CD4-positive, alpha-beta T cell treated with Interleukin-21 for 1 hour (primary cell): Measurements from ENCODE around the gene MFSD2B.
"Not testable (repeated sequence)": the region's sequence is repeated elsewhere in the genome, so short reads cannot be mapped to it uniquely, and the experiment has no call there.

Experiments used
- DNase-seq: peaks from one replicate; pipeline ENCODE4 v3.0.0-alpha.2; 2020

Gene MFSD2B, protein sequence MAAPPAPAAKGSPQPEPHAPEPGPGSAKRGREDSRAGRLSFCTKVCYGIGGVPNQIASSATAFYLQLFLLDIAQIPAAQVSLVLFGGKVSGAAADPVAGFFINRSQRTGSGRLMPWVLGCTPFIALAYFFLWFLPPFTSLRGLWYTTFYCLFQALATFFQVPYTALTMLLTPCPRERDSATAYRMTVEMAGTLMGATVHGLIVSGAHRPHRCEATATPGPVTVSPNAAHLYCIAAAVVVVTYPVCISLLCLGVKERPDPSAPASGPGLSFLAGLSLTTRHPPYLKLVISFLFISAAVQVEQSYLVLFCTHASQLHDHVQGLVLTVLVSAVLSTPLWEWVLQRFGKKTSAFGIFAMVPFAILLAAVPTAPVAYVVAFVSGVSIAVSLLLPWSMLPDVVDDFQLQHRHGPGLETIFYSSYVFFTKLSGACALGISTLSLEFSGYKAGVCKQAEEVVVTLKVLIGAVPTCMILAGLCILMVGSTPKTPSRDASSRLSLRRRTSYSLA

DNA sequence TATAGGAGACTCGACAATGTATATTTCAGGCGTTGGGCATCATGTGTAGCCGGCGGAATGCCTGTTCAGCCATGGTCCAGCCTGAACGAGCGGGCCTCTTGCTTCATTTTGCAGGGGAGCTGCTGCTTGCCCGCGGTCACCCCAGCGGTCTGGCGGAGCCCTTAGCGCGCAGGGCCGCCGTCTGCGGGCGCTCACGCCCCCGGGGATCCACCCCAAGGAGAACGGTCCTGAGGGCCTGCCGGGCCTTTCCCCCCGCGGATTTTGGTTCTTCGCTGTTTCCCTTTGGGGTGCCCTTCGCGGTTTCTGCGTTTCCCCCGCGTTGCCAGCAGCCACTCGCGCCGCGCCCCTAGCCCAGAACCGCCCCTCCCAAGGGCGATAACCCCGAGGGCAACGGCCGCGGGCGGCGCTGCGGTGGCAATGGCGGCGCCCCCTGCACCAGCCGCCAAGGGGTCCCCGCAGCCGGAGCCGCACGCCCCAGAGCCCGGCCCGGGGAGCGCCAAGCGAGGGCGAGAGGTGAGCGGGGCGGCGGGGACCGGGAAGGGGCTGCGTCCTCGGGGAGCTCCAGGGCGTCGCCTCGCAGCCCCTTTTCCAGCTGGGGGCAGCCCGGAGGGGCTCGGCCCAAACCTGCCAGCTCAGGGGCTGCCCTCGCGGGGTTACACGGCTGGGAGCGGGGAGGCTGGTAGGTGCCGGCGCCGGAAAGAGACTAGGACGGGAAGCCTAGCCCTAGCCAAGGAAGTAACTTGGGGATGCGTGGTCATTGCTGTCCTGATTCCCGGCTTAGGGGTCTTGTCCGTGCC, at the start of gene MFSD2B:
Gene MFSD2B, plus strand, starts transcription at position 406 of the 797 bp plus-strand sequence. Its CDS starts 12 bp downstream, at position 418.
- no peak for DNase-seq

DNA sequence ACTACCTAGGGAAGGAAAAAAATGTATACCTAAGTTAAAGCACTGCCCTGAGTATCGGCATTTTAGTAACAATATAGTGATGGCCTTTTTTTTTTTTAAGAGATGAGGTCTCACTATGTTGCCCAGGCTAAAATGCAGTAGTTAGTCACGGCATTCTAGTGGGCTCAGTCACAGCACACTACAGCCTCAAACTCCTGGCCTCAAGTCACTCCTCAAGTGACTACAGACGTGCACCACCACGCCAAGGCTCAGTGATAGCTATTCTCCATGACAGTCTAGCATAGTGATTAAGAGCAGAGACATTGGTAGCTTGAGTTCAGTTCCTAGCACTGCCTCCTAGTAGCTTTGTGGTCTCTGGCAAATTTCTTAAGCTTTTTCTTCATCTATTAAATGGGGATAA, 42.0 kb upstream of the MFSD2B start:
- DNase-seq: no peak

DNA sequence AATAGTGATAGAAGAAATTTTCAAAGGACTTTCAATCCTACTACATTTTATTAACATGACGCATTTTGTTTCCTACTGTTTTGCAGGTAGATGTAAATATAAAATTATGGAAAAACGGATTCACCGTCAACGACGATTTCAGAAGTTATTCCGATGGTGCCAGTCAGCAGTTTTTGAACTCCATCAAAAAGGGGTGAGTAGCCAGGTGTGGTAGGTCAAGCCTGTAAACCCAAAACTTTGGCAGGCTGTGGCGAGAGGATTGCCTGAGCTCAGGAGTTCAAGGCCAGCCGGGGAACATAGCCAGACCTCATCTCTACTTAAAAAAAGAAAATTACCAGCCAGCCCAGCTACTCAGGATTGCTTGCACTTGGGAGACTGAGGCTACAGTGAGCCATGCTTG, 33.0 kb upstream of the MFSD2B start:
- no peak for DNase-seq

DNA sequence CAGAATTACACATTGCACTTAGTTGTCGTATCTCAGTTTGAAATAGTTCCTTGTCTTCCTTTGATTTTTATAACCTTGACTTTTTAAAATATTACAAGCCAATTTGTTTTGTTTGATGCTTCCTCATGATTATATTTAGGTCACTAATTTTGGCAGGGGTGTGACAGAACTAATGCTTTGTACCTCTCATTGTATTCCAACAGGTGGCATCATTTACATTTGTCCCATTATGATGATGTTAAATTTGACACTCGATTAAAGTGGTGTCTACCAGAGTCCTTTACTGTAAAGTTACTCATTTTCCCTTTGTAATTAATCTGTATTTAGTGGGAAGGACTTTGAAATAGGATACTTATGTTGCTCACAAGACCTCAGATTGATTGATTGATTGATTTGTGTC, 21.5 kb upstream of the MFSD2B start:
- DNase-seq: peak; percentile 37

DNA sequence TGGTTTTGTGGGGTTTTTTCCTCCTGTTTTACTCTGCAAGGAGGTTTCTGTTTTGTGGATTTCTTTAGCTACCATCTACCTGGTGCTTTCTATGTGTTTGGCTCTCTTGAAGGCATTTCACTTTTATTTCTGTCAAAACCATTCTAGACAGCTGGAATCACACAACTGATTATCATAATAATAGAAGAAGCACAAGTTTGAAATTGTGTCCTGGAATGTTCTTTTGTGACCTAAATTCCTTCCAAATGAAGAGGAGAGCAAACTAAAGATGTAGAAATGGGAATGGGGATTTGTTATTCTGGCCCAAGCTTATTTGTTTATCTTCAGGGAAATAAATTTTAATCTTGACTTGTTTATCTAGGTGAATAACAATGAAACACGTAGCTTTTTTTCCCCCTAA, 17.0 kb upstream of the MFSD2B start:
- DNase-seq: no peak

DNA sequence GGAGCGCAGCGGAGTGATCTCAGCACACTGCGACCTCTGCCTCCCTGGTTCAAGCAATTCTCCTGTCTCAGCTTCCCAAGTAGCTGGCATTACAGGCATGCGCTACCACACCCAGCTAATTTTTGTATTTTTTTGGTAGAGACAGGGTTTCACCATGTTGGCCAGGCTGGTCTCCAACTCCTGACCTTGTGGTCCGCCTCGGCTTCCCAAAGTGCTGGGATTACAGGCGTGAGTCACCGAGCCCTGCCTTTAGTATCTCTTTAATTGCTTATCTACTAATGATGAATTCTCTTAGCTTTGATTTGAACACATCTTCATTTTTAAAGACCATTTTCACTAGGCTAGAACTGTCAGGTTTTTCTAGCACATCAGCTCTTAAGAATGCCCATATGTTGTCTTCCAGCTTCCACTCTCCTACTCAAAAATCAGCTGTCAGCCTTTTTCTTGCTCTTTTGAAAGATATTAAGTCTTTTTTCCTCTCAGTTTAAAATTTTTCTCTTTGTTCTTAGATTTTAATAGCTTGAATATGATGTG, 16.1 kb upstream of the MFSD2B start:
- DNase-seq: no peak

DNA sequence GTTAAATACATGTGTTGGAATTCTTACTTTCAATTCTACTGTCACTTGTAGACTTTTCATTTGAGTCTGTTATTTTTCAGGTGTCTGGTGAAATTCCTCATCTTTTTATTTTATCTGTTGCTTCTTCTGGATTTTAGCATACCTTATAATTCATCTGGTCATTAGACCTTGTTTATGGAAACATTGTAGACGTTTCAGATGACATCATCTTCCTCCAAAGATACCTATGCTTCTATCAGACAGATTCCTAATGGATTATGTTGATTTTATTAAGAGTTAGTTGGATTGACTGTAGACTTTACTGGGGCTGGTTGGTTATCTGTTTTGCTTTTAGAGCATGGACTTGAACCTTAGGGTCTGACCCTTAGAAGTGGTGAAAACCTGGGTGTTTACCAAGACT, 15.3 kb upstream of the MFSD2B start:
- no peak for DNase-seq

DNA sequence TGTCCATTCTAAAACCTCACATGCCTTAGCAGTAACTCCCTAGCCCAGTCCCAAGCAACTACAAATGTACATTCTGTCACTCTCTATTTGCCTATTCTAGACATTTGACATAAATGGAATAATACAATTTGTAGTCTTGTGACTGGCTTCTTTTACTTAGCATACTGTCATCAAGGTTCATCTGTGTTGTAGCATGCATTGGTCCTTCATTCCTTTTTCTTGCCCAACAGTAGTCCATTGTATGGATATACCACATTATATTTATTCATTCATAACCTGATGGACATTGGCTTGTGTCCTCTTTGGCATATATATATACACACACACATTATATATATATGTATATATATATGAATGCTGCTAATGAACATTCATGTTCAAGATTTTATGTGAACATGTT, 2.2 kb upstream of the MFSD2B start:
- DNase-seq: no peak

DNA sequence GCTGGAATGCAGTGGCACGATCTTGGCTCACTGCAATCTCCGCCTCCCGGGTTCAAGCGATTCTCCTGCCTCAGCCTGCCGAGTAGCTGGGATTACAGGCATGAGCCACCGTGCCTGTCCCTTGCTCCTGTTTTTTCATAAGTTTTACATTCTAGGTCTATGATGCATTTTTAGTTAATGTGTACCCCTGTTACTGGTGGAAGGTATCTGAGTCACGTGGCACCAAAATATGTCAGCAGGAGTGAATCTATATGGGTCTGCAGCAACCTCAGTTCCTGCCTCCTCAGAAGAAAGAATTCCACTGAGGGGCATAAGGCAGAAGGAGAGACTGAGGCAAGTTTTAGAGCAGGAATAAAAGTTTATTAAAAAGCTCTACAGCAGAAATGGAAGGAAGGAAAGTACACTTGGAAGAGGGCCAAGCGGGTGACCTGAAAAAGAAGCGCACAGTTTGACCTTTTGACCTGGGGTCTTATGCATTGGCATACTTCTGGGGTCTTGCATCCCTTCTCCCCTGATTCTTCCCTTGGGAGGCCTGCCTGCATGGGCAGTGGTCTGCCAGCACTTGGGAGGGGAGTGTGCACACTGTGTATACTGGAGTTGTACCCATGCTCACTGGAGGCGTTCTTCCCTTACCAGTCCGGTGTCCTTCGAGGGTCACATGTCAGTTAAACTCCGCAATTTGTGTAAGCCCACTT, 1.1 kb upstream of the MFSD2B start:
- no peak for DNase-seq

DNA sequence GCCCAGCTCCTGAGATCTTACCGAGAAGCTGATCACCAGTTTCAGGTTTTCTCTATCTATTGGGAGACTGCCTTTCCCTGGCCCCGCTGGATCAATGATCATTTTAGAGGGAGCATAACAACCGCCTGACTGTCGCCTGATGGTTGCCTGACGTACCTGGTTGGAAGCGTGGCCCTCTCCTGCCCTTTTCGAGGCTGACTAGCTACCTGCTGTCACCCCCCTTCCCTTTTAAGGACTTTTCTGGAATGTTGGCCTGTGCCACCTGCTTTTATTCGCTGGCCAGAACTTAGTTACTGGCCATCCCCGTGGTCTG, 562 bp upstream of the MFSD2B start:
- no peak for DNase-seq

DNA sequence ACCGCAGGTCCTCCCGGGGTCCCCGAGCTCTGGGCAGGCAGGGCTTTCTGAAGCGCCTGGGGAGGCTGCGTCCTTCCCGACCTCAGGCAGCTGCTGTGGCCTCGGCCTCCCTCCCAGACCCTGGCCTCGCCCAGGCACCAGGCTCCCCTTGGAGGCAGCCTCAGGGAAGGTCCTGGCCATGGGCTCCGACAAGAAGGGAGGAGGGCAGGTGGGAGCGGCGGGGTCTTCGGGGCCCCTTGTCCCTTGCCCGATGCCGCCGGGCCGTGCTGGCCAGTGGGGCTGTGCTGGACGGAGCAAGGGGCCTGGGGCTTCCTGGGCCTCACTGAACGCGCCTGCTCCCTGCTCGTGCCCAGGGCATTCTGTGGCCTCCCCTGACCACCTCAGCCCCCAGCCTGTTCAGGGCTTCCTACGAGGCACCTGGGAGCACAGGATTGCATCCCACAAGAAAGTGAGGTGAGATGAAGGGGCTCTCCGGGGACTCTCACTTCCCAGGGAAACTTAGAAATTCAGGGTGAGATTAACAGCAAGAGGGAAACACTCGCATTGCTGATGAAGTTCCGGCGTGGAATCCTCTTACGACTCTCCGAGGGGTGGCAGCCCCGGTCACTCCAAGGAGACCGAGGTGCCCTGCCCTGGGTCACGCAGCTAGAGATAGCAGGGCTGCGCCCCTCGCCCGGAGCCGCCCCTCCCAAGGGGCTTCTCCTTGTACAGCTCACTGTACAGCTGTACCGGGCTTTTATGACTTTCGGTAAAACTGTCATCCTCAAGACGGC, 778 bp downstream of the MFSD2B start:
- no peak for DNase-seq

DNA sequence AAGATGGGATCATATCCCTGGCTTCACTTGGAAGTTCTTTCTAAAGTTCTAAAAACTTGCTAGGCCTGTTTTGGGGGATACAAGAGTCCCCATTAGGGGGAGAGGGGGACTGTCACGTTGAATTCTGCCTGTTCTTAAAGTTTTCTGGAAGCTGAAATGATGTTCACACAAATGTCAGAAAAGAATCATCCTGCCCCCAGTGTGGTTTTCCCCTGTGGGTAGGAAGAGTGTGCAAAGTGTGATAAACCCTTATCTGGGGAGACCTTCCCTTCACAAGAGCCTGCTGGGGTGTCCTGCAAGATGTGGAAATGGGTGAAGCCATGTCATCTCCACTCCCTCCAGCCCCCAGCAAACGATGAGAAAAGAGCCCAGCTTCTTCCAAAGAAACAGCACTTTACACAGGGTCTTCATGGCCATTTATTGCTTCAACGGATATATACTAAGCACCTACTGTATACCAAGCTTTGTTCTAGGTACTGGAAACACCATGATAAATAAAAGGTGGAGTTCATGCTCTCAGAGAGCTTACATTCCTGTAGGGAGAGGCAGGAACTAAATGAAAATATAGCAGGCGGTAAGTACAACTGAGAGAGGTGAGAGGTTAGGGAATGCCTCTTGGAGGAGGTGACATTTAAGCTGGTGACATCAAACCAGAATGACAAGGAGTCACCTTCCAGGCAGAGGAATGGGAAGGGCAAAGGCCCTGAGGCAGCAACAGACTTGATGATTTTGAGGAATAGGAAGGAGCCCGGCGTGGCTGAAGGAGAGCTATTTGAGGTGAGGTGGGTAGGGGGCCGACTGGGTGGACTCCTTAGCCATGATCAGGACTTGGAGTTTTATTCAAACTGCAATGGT, 1.6 kb downstream of the MFSD2B start:
- DNase-seq: no peak

DNA sequence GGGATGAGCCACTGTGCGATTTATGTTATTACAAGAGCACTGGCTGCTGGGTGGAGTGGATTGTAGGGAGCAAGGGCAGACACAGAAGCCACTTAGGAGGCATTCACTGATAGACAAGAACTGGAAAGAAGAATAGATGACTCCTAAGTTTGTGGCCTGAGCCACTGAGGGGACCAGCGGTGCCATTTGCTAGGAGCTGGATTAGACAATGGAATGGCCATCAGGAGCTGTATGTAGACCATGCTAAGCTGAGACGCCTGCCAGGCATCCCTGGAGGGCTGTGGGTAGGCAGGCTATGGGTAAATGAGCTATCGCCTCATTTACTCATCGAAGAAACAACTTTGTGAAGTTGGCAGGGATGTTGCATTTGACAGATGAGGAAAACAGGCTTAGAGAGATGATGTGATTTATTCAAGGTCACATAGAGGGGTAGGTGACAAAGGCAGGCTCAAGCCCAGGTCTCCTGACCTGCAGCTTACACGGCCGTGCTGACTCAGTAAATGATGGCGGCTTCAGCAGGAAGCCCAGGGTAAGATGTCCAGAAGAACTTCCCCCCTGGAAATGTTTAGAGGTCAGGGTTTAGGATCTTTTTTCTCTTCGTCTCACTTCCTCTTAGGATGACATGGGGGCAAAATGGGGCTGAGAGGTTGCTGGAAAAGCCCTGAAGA, 2.8 kb downstream of the MFSD2B start:
- DNase-seq: no peak

DNA sequence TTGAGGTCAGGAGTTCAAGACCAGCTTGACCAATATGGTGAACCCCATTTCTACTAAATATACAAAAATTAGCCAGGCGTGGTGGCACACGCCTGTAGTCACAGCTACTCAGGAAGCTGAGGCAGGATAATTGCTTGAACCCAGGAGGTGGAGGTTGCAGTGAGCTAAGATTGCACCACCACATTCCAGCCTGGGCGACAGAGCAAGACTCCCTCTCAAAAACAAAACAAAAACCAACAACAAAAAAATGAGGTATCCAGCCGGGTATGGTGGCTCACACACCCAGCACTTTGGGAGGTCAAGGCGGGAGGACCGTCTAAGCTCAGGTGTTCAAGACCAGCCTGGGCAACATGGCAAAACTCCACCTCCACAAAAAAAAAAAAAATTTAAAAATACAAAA, 5.0 kb downstream of the MFSD2B start:
- DNase-seq: not testable (repeated sequence)

DNA sequence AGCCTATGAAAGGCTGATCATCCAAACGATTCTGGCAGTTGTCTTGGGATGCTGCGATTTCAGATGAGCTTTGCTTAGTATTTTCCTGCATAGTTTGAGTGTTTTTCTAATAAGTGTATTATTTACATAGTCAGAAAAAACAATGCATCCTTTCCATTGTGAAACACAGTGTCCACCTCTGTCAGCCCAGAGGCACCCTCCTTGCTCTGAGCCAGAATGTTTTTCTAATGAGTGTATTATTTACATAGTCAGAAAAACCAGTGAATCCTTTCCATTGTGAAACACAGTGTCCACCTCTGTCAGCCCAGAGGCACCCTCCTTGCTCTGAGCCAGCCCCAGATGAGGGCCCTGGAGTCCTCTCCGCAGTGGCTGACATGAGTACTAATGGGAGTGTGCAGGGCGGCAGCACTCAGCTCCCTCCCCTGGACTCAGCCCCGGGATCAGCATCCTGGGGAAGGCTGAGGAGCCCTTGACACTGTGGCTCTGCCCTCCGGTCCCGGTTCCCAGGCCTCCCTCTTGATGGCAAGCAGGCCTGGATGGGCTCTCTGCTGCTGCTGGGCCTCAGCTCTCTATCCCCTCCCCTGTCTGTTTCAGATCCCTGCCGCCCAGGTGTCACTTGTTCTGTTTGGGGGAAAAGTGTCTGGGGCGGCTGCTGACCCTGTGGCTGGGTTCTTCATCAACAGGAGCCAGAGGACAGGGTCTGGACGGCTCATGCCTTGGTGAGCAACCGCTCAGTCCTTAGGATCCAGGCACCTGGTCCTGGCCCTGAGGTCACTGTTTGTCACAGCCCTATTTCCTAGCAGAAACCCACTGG, 5.9 kb downstream of the MFSD2B start:
- no peak for DNase-seq

DNA sequence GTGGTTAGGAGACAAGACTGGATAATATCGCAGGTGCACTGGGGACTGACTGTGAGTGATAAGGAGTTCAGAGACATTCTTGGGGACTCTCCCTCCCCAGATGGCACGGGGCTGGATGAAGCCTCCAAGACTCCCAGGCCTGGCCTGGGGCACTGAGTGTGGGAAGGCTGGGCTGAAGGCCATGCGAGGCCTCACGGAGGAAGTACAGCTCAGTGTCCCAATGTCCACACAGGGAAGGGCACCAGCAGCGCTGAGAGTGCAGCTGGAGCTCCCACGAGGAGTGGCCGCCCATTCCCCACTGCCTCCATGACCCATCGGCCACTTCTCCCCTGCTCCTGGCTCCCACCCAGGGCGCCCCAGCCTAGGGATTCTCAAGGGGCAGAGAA, 6.5 kb downstream of the MFSD2B start:
- no peak for DNase-seq

DNA sequence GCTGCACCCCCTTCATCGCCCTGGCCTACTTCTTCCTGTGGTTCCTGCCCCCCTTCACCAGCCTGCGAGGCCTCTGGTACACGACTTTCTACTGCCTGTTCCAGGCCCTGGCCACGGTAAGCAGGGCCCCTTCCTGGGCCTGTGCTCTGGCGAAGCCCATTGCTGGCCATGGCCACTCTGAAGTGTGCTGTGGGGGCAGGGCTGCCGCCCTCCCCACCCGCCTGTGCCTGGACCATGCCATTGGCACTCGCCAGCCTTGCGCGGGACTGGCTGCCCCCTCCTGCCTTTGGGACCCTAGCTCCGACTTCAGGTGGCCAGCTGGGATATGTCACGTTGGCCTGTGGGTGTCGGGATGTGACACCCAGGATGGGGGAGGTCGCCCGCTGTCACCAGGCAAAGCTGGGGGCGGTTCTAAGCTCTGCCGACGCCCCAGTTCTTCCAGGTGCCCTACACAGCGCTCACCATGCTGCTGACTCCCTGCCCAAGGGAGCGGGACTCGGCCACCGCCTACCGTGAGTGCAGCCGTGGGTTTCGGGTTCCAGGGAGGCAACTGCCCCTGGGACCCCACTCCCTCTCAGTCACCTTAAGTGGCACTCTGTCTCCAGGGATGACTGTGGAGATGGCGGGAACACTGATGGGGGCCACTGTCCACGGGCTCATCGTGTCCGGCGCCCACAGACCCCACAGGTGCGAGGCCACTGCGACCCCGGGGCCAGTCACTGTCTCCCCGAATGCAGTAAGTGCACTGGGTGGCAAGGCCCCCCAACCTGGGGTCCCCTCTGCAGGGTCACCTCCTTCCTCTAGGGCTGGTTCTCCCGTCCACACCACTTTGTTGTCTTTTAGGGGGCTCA, 7.2 kb downstream of the MFSD2B start:
- no peak for DNase-seq

DNA sequence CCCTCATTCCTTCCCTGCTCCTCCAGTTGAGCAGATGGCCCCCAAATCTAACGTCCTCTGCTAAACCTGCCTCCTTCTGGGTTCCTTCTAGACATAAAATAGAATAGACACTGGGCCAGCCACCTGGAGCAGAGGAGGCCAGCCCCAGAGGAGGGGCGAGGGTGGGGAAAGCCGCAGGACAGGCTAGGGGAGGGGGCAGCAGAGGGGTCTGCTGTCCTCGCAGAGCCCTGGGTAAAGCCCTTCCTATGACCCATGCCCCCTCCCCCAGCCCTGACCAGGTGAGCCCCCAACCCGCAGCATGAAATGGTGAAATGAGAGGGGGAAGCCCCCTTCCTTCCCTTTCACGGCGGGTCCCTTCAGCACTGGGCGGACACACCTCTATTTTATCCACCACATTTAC, 7.8 kb downstream of the MFSD2B start:
- DNase-seq: no peak

DNA sequence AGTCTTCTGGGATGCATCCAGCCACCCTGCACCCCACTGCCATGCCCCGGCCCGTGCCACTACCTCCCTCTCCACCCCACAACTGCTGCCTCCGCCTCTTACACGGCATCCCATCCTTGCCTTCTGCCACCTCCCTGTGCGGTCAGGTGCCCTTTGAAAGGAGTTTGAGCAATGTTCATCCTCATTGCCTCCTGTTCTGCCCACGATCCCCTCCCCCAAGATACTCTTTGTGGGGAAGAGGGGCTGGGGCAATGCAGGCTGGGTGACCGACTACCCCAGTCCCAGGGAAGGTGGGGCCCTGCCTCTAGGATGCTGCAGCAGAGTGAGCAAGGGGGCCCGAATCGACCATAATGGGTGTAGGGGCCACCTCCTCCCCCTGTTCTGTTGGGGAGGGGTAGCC, 8.4 kb downstream of the MFSD2B start:
- no peak for DNase-seq
